Gastrocnemius medialis (tissue), 4 donors: ENCODE measurements around the gene IFT52.

ENCODE experiments used
- POLR2A ChIP-seq, 2 donors: fragments of 450-650 bp; IDR thresholded peaks; one replicate each; pipeline ENCODE4 v1.6.1; 2017; ENCODE audit warnings: antibody characterized with exemption in 2 of 2, mild to moderate bottlenecking in 2 of 2, moderate library complexity in 2 of 2
- TF ChIP-seq, protein P1 (sequence below), 5 experiments: fragments of 450-650 bp in 3 of 5; fragments of 200-600 bp in 2 of 5; sonication (generic) in 2 of 5; IDR thresholded peaks in 4 of 5; conservative IDR thresholded peaks in 1 of 5; 1 replicate in 4 of 5; 2 replicates in 1 of 5; pipeline ENCODE4 v1.5.1; 2016 to 2019; ENCODE audit warnings: antibody characterized with exemption in 5 of 5, mild to moderate bottlenecking in 3 of 5, moderate library complexity in 3 of 5

DNA sequence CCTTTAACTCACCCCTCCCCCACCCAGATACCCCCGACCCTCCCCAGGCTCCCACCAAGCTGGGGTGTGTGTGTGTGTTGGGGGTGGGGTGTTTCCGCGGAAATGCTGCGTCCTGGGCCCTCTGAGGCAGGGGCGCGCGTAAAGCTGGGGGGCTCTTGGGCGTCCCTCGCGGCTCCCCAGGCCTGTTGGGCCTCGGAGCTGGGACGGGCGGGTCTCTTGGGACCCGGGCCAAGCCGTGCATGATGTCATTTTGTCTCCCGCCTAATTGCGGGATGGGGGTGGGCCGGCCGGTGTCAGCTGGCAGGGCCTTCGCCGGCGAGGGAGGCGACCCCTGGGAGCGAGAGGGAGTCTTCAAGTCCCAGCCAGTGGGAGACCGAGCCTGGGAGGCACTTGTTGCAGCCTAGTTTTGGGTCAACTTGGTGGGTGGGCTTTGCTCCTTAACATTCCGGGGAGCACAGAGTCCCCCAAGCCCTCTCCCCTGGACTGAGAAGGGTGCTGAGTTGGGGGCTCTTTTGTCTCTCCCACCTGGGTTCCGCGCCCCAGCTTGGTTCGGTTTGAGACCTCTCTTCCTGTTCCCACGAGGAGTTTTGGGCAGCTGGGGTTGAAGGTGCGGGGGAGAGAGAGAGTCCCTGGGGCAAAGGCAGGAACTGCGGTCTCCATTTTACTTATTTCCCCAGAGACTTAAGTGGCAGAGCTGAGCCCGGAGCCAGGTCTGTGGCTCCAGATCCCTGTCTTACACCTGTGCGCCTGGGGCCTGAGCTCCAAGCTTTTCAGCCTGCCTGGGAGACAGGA, 76.8 kb downstream of the IFT52 start:
- TF ChIP-seq, protein P1, sequence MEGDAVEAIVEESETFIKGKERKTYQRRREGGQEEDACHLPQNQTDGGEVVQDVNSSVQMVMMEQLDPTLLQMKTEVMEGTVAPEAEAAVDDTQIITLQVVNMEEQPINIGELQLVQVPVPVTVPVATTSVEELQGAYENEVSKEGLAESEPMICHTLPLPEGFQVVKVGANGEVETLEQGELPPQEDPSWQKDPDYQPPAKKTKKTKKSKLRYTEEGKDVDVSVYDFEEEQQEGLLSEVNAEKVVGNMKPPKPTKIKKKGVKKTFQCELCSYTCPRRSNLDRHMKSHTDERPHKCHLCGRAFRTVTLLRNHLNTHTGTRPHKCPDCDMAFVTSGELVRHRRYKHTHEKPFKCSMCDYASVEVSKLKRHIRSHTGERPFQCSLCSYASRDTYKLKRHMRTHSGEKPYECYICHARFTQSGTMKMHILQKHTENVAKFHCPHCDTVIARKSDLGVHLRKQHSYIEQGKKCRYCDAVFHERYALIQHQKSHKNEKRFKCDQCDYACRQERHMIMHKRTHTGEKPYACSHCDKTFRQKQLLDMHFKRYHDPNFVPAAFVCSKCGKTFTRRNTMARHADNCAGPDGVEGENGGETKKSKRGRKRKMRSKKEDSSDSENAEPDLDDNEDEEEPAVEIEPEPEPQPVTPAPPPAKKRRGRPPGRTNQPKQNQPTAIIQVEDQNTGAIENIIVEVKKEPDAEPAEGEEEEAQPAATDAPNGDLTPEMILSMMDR (IDR thresholded peaks at IDR 0.05 in 4 of 5, conservative IDR thresholded peaks at IDR 0.05 in 1 of 5): no peak
- TF ChIP-seq POLR2A (IDR thresholded peaks at IDR 0.05): no peak
